Measurements from ENCODE around the gene ACSS1.

ACSS1 gene

DNA sequence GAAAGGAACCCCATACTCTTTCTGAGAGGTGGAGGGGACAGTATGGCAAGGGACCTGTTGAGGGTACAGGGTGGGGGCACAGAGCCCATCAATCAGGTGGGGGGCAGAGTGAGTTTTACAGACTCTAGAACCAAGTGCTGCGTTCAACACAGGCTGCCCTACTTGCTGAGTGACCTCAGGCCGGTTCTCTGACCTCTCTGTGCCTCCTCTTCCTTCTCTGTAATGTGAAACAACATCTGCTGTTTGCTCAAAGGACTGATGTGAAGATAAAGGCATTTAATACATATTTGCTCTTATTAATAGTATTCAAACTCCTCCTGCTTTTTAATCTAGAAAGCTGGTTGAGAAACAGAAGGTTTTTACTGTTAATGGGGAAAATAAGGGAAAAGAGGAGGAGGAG lies 39.5 kb downstream of the ACSS1 start:
- H3K4me3 ChIP-seq (ENCODE audit: low read length) = no peak overlapping the region
- DNase-seq (ENCODE audit: low read depth) = no peak
- TF ChIP-seq, protein P1, sequence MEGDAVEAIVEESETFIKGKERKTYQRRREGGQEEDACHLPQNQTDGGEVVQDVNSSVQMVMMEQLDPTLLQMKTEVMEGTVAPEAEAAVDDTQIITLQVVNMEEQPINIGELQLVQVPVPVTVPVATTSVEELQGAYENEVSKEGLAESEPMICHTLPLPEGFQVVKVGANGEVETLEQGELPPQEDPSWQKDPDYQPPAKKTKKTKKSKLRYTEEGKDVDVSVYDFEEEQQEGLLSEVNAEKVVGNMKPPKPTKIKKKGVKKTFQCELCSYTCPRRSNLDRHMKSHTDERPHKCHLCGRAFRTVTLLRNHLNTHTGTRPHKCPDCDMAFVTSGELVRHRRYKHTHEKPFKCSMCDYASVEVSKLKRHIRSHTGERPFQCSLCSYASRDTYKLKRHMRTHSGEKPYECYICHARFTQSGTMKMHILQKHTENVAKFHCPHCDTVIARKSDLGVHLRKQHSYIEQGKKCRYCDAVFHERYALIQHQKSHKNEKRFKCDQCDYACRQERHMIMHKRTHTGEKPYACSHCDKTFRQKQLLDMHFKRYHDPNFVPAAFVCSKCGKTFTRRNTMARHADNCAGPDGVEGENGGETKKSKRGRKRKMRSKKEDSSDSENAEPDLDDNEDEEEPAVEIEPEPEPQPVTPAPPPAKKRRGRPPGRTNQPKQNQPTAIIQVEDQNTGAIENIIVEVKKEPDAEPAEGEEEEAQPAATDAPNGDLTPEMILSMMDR (IDR thresholded peaks at IDR 0.05; ENCODE audit: insufficient read depth, low read depth, low read length, missing control alignments) = no peak

DNA sequence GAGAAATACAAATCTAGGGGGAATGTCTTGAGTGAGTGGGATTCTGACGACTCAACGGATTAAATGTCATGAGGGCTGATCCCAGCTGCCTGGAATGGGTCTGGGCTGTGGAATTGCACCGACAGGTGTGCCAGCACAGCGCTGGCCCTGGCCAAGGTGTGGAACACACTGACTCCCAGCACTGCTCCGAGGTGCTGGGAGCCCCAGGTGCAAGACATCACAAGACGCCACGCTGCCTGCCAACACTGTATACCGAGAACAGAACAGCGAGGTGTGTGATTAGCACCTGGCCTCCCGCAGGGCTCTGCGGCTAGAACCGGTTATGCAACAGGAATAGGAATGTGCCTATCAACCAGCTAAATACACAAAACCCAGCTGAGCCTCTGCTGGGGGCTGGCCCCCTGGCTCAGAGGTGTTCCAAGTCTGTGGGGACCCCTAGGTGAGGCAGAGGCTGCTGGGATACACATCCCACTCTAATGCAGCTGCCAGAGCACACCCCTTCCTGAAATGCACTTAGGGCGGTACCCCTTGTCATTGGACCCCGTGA lies 40.6 kb downstream of the ACSS1 start:
- peak; percentile 96 for DNase-seq (ENCODE audit: low read depth)
- H3K4me3 ChIP-seq (ENCODE audit: low read length) = no peak overlapping the region
- TF ChIP-seq, protein P1 (IDR thresholded peaks at IDR 0.05; ENCODE audit: insufficient read depth, low read depth, low read length, missing control alignments) = peak; percentile 34

DNA sequence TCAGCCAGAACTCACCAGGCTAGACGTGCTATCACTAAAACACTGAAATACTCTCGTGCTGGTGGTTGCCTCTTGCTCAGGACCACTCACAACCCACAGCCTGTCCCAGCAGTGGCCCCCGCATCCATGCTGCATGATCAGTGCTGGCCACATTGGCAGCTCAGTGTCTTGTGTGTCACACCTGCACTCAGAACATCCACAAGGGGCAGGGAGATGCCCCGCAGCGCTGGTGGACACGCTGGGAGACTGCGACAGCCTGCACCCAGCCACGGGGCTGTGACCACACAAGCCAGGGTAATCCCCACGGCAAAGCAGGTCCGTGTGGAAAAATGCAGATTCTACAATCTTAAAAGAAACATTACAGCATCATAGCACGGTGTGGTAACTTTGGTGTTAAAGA lies 41.5 kb downstream of the ACSS1 start:
- no peak overlapping the region for H3K4me3 ChIP-seq (ENCODE audit: low read length)
- no peak for DNase-seq (ENCODE audit: low read depth)
- TF ChIP-seq, protein P1 (IDR thresholded peaks at IDR 0.05; ENCODE audit: insufficient read depth, low read depth, low read length, missing control alignments) = no peak

DNA sequence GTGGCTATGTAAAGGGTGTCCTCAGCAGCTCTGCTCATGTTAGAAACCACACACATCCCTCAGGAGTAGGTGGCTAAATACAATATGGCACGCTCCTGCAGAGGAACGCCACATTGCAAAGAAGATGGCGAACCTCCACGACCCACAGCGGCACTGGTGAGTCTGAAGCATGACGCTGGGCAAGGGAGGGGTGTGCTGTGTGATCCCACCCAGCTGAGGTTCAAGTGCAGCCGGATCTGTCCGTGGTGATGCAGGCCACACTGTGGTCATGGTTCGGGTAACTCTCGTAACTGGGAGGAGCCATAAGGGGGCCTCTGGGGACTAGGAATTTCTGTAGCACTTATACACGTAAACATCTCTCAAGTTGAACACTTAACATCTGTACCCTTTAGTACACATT lies 42.0 kb downstream of the ACSS1 start:
- TF ChIP-seq, protein P1 (IDR thresholded peaks at IDR 0.05; ENCODE audit: insufficient read depth, low read depth, low read length, missing control alignments) = no peak
- no peak for DNase-seq (ENCODE audit: low read depth)
- H3K4me3 ChIP-seq (ENCODE audit: low read length) = no peak overlapping the region

DNA sequence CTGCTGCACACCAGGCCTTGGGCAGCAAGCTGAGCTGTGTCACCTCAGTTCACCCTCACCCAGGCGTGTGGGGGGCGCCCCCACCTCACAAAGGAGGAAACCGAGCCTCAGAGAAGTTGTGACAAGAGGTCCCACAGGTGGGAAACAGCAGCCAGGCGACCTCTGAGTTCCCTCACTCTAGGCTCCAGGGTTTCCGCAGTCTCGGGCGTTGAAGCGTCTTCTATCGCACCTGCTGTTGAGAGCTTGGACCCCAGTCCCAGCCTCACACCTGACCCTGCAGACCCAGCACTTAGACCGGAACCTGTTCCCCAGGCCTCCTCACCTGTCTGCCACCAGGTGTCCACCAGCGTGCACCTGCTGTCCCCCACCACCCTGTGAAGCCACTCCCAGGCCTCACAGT lies 43.1 kb downstream of the ACSS1 start:
- no peak for DNase-seq (ENCODE audit: low read depth)
- TF ChIP-seq, protein P1 (IDR thresholded peaks at IDR 0.05; ENCODE audit: insufficient read depth, low read depth, low read length, missing control alignments) = no peak
- no peak overlapping the region for H3K4me3 ChIP-seq (ENCODE audit: low read length)

DNA sequence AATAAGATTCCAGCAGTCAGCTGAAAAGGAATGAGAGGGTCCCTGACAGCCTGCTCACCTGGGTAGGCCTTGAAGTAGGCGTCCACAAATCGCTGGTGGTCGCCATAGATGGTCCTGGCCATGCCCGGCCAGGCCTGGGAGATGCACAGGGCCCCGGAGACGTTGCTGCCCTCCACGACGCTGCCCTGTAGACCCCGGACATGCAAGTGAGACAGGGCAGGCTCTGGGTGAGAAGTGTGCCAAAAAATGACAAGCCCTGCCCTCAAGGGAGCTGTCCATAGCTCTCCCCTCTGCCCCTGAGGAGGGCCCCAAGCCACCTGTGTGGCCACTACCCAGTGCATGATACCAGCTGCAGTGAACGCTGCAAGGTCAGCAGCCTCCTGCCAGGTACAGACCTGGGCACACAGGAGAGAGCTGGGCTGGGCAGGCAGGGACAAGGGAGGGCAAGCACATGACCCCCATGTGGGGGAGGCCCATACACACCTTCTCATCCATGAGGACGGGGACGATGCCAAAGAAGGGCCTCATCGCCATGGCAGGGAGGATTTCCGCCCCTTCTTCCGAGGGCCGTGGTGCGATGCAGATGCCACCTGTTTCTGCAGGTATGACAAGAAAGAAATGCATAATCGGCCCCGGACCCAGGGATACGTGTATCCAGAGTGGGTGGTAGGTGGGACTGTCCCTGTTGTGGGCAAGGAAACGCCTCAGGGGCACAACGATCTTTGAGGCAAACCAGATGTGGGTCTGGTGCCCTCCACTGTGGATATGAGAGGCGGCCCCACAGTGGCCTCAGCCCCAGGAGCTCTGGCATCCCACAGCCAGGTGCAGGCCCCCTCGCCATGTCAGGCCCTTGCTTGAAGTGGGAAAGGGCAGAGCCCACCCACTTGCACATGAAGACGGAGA lies 44.2 kb downstream of the ACSS1 start:
- TF ChIP-seq, protein P1 (IDR thresholded peaks at IDR 0.05; ENCODE audit: insufficient read depth, low read depth, low read length, missing control alignments) = no peak
- H3K4me3 ChIP-seq (ENCODE audit: low read length) = no peak overlapping the region
- no peak for DNase-seq (ENCODE audit: low read depth)
